Measurements from ENCODE around the gene TLE1.
"Not testable (repeated sequence)": the region's sequence is repeated elsewhere in the genome, so short reads cannot be mapped to it uniquely, and the experiment has no call there.

Gene TLE1

GRCh38 chr9:81716409-81716808, 27.1 kb upstream of the TLE1 start:
- Histone ChIP-seq H3K27me3 (ENCODE audit: control insufficient read depth, insufficient read depth, low read length) (no peaks in the 10 kb centered on the region), H3K9me3 (ENCODE audit: control insufficient read depth, low read length) (no peaks in the 10 kb centered on the region), H3K4me3 (ENCODE audit: low read length) (no peak overlapping the region), H3K36me3 (ENCODE audit: control insufficient read depth, insufficient read depth, low read length) (no peaks in the 10 kb centered on the region), H3K4me1 (ENCODE audit: control insufficient read depth, insufficient read depth, low read length) (peaks cover 7% of the 10 kb centered on the region), H3K9ac (ENCODE audit: low read length) (no peak overlapping the region)

- Histone ChIP-seq H3K9me3 (ENCODE audit: control insufficient read depth, low read length) (no peaks in the 10 kb centered on the region), H3K4me1 (ENCODE audit: control insufficient read depth, insufficient read depth, low read length) (no peaks in the 10 kb centered on the region), H3K9ac (ENCODE audit: low read length) (no peak overlapping the region), H3K36me3 (ENCODE audit: control insufficient read depth, insufficient read depth, low read length) (no peaks in the 10 kb centered on the region), H3K27me3 (ENCODE audit: control insufficient read depth, insufficient read depth, low read length) (no peaks in the 10 kb centered on the region), H3K4me3 (ENCODE audit: low read length) (no peak overlapping the region)
Observed at GRCh38 chr9:81705578-81705977, 16.2 kb upstream of the TLE1 start.

GRCh38 chr9:81694541-81694940, 5.2 kb upstream of the TLE1 start:
- no peaks in the 10 kb centered on the region for H3K36me3 ChIP-seq (ENCODE audit: control insufficient read depth, insufficient read depth, low read length)
- H3K9ac ChIP-seq (ENCODE audit: low read length): no peak overlapping the region
- H3K4me1 ChIP-seq (ENCODE audit: control insufficient read depth, insufficient read depth, low read length): peaks cover 20% of the 10 kb centered on the region
- no peaks in the 10 kb centered on the region for H3K9me3 ChIP-seq (ENCODE audit: control insufficient read depth, low read length)
- H3K4me3 ChIP-seq (ENCODE audit: low read length): no peak overlapping the region
- no peaks in the 10 kb centered on the region for H3K27me3 ChIP-seq (ENCODE audit: control insufficient read depth, insufficient read depth, low read length)

GRCh38 chr9:81693671-81694378, 4.5 kb upstream of the TLE1 start:
- Histone ChIP-seq H3K9me3 (ENCODE audit: control insufficient read depth, low read length) (no peaks in the 10 kb centered on the region), H3K4me3 (ENCODE audit: low read length) (no peak overlapping the region), H3K27me3 (ENCODE audit: control insufficient read depth, insufficient read depth, low read length) (no peaks in the 10 kb centered on the region), H3K4me1 (ENCODE audit: control insufficient read depth, insufficient read depth, low read length) (peaks cover 20% of the 10 kb centered on the region), H3K36me3 (ENCODE audit: control insufficient read depth, insufficient read depth, low read length) (no peaks in the 10 kb centered on the region), H3K9ac (ENCODE audit: low read length) (no peak overlapping the region)

GRCh38 chr9:81690251-81690851, 1.0 kb upstream of the TLE1 start:
- Histone ChIP-seq H3K36me3 (ENCODE audit: control insufficient read depth, insufficient read depth, low read length) (no peaks in the 10 kb centered on the region), H3K4me1 (ENCODE audit: control insufficient read depth, insufficient read depth, low read length) (peaks cover 24% of the 10 kb centered on the region), H3K9me3 (ENCODE audit: control insufficient read depth, low read length) (no peaks in the 10 kb centered on the region), H3K27me3 (ENCODE audit: control insufficient read depth, insufficient read depth, low read length) (no peaks in the 10 kb centered on the region), H3K9ac (ENCODE audit: low read length) (peak overlapping the region; percentile 62), H3K4me3 (ENCODE audit: low read length) (peak overlapping the region; percentile 31)

- H3K9ac ChIP-seq (ENCODE audit: low read length): peak overlapping the region; percentile 85
- H3K27me3 ChIP-seq (ENCODE audit: control insufficient read depth, insufficient read depth, low read length); H3K36me3 ChIP-seq (ENCODE audit: control insufficient read depth, insufficient read depth, low read length); H3K9me3 ChIP-seq (ENCODE audit: control insufficient read depth, low read length): not testable (repeated sequence)
- peaks cover 29% of the 10 kb centered on the region for H3K4me1 ChIP-seq (ENCODE audit: control insufficient read depth, insufficient read depth, low read length)
- H3K4me3 ChIP-seq (ENCODE audit: low read length): peak overlapping the region; percentile 14
Observed at GRCh38 chr9:81689093-81689342, 329 bp downstream of the TLE1 start.

- peak overlapping the region; percentile 14 for H3K4me3 ChIP-seq (ENCODE audit: low read length)
- not testable (repeated sequence) for H3K27me3 ChIP-seq (ENCODE audit: control insufficient read depth, insufficient read depth, low read length); H3K9me3 ChIP-seq (ENCODE audit: control insufficient read depth, low read length); H3K36me3 ChIP-seq (ENCODE audit: control insufficient read depth, insufficient read depth, low read length)
- peaks cover 25% of the 10 kb centered on the region for H3K4me1 ChIP-seq (ENCODE audit: control insufficient read depth, insufficient read depth, low read length)
- H3K9ac ChIP-seq (ENCODE audit: low read length): peak overlapping the region; percentile 85
Observed at GRCh38 chr9:81688262-81689092, 870 bp downstream of the TLE1 start.

GRCh38 chr9:81687521-81688261, 1.7 kb downstream of the TLE1 start:
- peak overlapping the region; percentile 85 for H3K9ac ChIP-seq (ENCODE audit: low read length)
- H3K36me3 ChIP-seq (ENCODE audit: control insufficient read depth, insufficient read depth, low read length): no peaks in the 10 kb centered on the region
- H3K9me3 ChIP-seq (ENCODE audit: control insufficient read depth, low read length): no peaks in the 10 kb centered on the region
- peaks cover 30% of the 10 kb centered on the region for H3K4me1 ChIP-seq (ENCODE audit: control insufficient read depth, insufficient read depth, low read length)
- no peaks in the 10 kb centered on the region for H3K27me3 ChIP-seq (ENCODE audit: control insufficient read depth, insufficient read depth, low read length)
- peak overlapping the region; percentile 14 for H3K4me3 ChIP-seq (ENCODE audit: low read length)

- Histone ChIP-seq H3K27me3 (ENCODE audit: control insufficient read depth, insufficient read depth, low read length) (no peaks in the 10 kb centered on the region), H3K4me1 (ENCODE audit: control insufficient read depth, insufficient read depth, low read length) (peaks cover 36% of the 10 kb centered on the region), H3K4me3 (ENCODE audit: low read length) (peak overlapping the region; percentile 14), H3K9ac (ENCODE audit: low read length) (peak overlapping the region; percentile 85), H3K9me3 (ENCODE audit: control insufficient read depth, low read length) (no peaks in the 10 kb centered on the region), H3K36me3 (ENCODE audit: control insufficient read depth, insufficient read depth, low read length) (no peaks in the 10 kb centered on the region)
Observed at GRCh38 chr9:81686614-81687520, 2.5 kb downstream of the TLE1 start.

GRCh38 chr9:81685763-81686613, 3.4 kb downstream of the TLE1 start:
- peak overlapping the region; percentile 14 for H3K4me3 ChIP-seq (ENCODE audit: low read length)
- H3K4me1 ChIP-seq (ENCODE audit: control insufficient read depth, insufficient read depth, low read length): peaks cover 39% of the 10 kb centered on the region
- H3K9ac ChIP-seq (ENCODE audit: low read length): peak overlapping the region; percentile 85

GRCh38 chr9:81684635-81685034, 4.7 kb downstream of the TLE1 start:
- Histone ChIP-seq H3K4me3 (ENCODE audit: low read length) (no peak overlapping the region), H3K27me3 (ENCODE audit: control insufficient read depth, insufficient read depth, low read length) (no peaks in the 10 kb centered on the region), H3K9ac (ENCODE audit: low read length) (no peak overlapping the region), H3K9me3 (ENCODE audit: control insufficient read depth, low read length) (no peaks in the 10 kb centered on the region), H3K36me3 (ENCODE audit: control insufficient read depth, insufficient read depth, low read length) (no peaks in the 10 kb centered on the region), H3K4me1 (ENCODE audit: control insufficient read depth, insufficient read depth, low read length) (peaks cover 42% of the 10 kb centered on the region)

More at GRCh38 chr9:81685763-81686613, 3.4 kb downstream of the TLE1 start:
- Histone ChIP-seq H3K36me3 (ENCODE audit: control insufficient read depth, insufficient read depth, low read length) (no peaks in the 10 kb centered on the region), H3K27me3 (ENCODE audit: control insufficient read depth, insufficient read depth, low read length) (no peaks in the 10 kb centered on the region), H3K9me3 (ENCODE audit: control insufficient read depth, low read length) (no peaks in the 10 kb centered on the region)
